HG03108 (cell line): ENCODE results near the gene ZMIZ1.

Experiments used
- ATAC-seq: cut with Tn5 transposase; IDR thresholded peaks from one replicate; pipeline ENCODE4 v1.9.1; 2021; ENCODE audit warnings: moderate library complexity; ENCODE audit not compliant: unreplicated experiment

Gene ZMIZ1

DNA sequence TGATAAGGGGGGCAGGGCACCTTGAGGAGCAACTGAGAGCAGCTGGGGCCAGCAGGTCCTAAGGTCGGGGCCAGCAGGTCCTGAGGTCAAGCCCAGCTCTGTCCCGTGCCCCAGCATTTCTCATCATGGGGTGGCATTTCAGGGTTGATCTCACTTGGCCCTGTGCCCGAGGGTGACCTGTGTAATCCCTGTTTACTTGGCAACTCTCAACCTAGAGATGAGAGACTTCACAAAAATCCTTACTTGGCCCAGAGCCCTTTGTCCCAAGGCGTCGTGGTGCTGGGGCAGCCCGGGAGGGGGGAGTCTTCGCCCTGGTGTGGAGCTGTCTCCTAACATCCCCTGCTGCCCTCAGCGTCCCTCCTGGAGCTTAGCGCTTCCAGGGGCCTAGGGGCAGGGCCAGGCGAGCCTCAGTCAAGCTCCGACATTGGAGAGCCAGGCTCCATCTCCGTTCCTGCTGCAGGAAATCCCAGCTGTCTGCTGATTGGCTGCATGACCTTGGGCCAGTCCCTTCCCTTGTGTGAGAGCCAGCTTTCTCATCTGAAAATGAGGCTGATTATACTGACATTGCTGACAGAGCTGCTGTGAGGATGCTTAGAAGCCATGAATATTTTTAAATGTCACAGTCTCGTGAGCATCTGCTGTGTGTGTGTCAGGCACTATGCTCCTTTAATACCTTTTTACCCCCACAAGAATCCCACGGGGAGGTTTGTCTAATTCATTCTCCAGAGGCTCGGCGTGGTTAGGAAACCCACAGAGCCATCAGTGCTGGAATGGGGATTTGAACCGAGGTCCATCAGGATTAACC is 94.3 kb downstream of the ZMIZ1 start:
- no peak for ATAC-seq

GRCh38 chr10:79163666-79163975 is 94.9 kb downstream of the ZMIZ1 start:
- ATAC-seq = no peak

DNA sequence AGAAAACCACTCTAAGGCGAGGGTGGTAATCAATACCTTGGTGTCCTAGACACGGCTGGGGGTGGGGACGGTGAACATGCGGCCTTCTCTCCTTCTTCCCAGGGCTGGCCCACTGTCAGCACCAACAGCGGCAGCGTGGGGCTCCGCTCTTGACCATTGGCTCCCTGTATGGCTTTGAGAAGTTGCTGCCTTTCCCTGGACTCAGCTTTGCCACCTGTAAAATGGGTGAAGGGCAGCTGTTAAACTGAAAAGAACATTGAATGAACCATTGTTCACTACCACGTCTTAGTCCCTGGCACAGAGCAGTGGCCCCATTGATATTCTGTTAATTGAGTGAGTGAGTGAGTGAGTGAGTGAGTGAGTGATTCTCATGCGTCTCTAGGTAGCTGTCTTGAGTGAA is 95.3 kb downstream of the ZMIZ1 start:
- ATAC-seq = no peak

DNA sequence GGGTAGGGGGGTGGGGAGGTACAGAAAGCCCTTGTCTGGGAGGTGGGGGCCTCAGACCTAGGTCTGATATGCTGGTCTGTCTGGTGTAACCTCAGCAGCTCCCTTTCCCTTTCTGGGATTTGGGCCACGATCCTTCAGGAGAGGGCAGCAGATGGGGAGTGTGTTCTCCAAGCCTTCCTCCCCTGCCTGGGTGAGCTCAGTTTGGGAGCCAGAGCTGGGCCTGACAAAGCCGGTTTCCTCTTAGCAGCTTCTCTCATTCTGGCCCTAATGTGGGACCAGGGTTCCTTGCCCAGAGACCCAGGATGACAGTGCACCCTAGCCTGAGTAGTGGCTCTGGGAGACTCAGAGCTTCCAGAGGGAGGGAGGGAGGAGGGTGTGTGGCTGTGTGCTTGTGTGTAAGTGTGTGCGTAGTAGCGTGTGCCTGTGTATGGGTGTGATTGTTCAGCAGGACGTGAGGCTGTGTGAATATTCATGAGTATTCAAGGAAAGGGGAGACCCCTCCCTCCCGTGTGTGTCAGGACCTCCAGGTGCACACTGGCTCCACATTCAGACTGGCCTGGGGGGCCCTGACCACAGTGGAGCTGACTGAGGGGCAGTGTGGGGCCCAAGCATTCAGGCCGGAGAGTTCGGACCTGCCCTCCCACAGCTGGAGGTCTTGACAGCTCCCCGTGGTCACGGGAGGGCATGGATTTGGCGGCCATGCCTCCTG is 96.5 kb downstream of the ZMIZ1 start:
- ATAC-seq = no peak

- ATAC-seq = no peak
Observed at GRCh38 chr10:79166312-79166721, 97.6 kb downstream of the ZMIZ1 start.

GRCh38 chr10:79166741-79167140 is 98.0 kb downstream of the ZMIZ1 start:
- ATAC-seq = no peak

GRCh38 chr10:79167537-79167936 is 98.8 kb downstream of the ZMIZ1 start:
- no peak for ATAC-seq

DNA sequence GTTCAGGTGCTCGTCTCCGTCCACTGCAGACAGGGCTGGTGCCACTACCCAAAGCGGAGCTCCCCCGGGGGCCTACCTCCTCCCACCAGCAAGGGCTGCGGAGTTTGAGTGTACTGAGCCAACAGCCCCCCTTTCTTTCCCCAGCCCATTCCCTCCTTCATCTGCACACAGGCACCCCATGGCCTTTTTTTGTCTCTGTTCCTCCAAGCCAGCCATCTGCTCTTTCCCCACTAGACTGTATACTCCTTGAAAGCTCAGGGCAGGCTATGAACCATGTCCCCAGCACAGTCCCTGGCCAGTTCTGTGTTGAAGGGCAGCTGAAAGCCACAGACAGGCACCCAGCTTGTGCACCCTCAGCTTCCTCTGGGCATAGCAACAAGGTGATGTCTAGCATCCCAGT is 99.4 kb downstream of the ZMIZ1 start:
- ATAC-seq = no peak

- ATAC-seq = no peak
Observed at GRCh38 chr10:79170226-79170752, 101.5 kb downstream of the ZMIZ1 start.

GRCh38 chr10:79170993-79171392 is 102.2 kb downstream of the ZMIZ1 start:
- ATAC-seq = no peak

DNA sequence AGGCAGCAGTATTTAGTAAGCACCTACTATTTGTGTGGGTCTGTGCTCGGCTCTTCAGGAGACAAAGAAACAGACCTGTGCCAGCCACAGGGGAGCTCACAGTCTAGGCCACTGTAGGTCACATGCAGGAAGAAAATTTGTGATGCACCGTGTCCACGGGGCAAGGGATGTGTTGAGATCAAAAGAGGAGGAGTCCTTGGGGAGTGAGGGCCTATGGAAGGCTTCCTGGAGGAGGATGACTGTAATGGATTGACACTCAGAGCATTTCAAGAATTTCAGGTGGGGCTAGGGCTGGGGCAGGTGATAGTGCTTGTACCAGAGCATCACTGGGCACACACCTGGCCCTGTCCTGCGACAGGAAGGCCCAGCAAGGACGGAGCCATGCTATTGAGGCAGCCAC is 102.7 kb downstream of the ZMIZ1 start:
- no peak for ATAC-seq

DNA sequence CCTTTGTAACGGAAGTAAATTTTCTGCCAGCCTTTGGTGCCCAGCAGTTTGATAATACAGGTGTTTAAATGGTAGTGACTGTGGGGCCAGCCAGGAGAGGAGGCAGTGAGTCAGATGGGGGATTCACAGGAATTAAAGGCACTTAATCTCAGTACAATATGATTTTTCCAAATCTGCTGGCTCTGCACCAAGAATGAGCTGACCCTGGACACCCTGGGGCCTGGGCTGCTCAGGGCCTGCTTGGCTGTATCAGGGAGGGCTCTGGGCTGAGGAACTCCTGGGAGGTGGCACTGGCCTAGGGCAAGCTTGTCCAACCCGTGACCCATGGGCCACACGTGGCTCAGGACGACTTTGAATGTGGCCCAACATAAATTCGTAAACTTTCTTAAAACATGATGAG is 104.1 kb downstream of the ZMIZ1 start:
- ATAC-seq = no peak

DNA sequence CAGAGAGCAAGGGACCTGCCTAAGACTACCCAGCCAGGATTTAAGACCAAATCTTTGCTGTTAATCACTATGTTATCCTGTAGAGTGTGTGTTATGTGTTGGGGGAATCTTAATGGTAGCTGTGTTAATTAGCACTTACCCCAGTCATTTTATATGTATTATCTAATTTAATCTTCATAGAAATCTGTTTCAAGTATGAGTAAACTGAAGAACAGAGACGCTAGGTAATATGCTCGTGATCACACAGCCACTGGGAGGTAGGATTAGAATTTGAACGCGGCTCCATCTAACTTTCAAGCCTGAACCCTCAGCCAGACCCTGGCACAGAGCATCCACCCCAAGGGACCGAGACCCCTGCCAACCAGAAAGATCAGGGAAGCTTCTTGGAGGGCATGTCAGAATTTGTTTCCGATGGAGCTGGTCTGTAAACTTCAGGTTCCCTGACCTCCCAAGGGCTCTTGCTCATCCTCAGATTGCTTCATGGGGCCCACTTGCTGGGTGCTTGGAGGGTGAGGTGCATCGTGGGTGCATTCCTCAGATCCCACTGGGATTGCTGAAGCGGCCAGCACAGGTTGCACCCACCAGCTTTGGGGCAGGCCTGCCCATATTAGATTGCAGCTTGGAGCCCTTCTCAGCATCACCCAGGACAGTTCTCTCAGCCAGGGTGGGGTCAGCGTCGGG is 105.0 kb downstream of the ZMIZ1 start:
- no peak for ATAC-seq

DNA sequence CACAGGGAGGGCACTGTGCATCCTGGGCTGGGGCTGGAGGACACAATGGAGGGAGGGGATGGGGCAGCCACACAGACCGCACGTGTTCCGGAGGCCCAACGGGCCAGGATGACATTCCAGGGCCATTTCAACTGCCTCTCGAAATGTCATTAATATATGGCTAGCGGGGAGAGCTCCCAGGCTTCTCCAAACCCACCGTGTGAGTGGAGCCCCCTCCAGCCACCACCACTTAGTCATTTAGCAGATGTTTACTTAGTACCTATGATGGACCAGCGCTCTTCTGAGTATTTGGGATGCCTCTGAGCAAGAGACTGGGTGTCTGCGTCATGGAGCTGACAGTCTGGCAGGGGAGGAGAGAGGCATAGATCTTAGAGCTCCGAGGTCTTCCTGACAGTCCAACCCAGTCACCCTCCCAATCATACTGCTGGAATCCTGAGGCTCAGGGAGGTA is 107.3 kb downstream of the ZMIZ1 start:
- ATAC-seq = no peak

- peak; percentile 34 for ATAC-seq
Observed at GRCh38 chr10:79176949-79177602, 108.3 kb downstream of the ZMIZ1 start.

DNA sequence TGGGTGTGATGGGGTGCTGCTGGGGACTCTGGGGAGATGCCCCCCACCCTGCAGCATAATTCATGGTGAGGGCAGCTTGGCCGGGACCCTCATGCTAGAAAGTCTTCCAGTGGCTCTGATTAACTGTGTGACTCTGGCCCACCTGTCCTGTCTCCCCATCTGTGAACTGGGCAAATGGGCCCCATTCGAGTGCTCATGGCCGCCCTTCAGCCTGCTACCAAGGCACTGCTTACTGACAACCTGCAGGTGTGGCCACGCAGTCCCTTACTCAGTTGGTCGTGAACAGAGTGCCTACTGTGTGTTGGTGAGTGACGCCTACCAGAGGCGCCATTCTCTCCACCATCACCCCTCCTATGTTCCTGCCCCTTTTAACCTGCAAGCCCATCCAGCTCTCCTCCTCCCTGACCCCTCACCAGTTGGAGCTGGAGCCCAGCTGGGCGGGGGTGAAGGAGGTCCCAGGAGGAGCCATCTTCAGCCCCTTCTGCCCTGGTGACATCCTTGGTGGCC is 109.4 kb downstream of the ZMIZ1 start:
- ATAC-seq = no peak

DNA sequence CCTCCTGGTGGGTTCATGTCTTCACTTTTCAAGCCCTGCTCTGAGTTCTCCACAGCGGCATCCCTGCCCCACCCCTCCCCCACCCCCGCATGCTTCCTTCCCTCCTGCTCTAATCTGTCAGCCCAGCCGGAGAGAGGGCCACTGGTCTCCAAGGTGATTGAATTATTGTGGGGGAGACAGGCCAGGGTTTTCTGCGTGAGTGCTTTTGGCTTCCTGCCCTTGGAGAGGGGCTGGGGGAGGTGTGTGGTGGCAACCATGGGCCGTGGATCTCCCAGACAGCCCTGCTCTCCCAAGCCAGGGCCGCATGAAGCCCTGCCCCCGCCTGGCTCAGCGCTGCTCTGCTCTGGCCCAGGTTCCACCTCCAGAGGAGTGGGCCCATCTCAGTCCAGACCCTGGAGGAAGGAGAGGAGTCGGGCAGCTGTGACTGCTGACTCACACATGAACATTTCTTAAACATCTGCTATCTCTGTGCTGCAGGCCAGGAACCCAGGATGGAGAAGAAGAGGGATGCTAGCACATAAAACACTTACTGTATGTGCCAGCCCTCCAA is 109.9 kb downstream of the ZMIZ1 start:
- ATAC-seq = no peak

DNA sequence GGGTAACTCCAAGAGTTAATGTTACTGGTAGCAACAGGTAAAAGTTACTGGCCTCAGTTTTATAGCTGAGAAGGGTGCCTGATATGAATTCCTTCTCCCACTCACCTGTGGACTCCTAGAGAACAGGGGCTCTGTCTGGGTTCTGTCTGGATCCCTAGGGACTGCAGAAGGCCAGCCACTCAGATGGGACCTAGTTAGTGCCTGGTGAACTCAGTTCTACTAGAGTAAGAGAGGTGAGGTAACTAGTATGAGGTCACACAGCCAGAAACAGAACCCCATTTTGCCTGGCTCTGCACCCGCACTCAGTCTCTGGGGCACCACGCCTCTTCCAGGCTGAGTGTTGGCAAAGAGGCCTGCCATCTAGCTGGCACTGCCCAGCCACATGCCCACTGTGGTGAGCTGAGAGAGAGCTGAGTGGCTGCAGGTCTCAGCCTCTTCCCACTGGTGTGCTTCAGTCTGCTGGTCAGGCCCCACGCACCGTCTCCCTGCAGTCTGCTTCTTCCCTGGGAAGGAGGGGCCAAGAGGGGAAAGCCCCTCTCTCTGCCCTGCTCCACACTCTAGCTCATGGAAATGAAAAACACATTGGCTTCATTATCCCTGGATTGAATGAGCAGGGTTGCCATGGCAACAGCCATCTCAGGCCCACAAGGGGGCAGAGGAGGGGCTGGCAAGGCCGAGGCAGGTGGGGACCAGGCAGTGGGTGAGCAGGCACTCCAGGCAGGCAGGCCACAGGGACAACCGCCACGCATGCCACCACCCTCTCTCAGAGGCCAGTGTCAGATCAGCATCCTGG is 110.6 kb downstream of the ZMIZ1 start:
- ATAC-seq = no peak

GRCh38 chr10:79179957-79180309 is 111.2 kb downstream of the ZMIZ1 start:
- no peak for ATAC-seq
